WTC11 (cell line): ENCODE measurements around the gene TAS1R1. TPM values are rescaled to one million over a fixed set of nuclear protein-coding genes. Genes with fewer than 3 reads are reported as not detected.

Experiments used
- ATAC-seq: fragments of 200-7000 bp; cut with Tn5 transposase; 2 replicates; pipeline ENCODE4 v1.10.0; 2021; ENCODE audit warnings: mild to moderate bottlenecking, moderate library complexity
- CTCF ChIA-PET: fragments of 300-600 bp; sonication (Branson Sonifier 250); formaldehyde crosslinking; loops from one replicate; lab custom pipeline; 2021; ENCODE audit warnings: antibody characterized with exemption; lab: Charles Lee
- POLR2A ChIA-PET: fragments of 350-600 bp; sonication (Branson Sonifier 250); formaldehyde crosslinking; loops from one replicate; lab custom pipeline; 2021; ENCODE audit warnings: antibody characterized with exemption; lab: Charles Lee
- DNase-seq: peaks from one replicate; pipeline ENCODE4 v3.0.0; 2021; ENCODE audit warnings: low spot score
- H3K27ac Mint-ChIP-seq: 2 replicates; pipeline ENCODE4 v1.8.0; 2021; ENCODE audit warnings: mixed read lengths
- H3K27me3 Mint-ChIP-seq: 2 replicates; pipeline ENCODE4 v1.8.0; 2021; ENCODE audit warnings: low read depth, mild to moderate bottlenecking, moderate library complexity, mixed read lengths
- H3K36me3 Mint-ChIP-seq: 2 replicates; pipeline ENCODE4 v1.8.0; 2021; ENCODE audit warnings: mixed read lengths
- H3K4me1 Mint-ChIP-seq: 2 replicates; pipeline ENCODE4 v1.8.0; 2022; ENCODE audit warnings: mixed read lengths
- H3K4me3 Mint-ChIP-seq: 2 replicates; pipeline ENCODE4 v1.8.0; 2021; ENCODE audit warnings: mild to moderate bottlenecking, moderate library complexity, mixed read lengths
- H3K9me3 Mint-ChIP-seq: 2 replicates; pipeline ENCODE4 v1.8.0; 2021; ENCODE audit warnings: mixed read lengths
- AFF4 ChIP-seq: sonication (generic); formaldehyde crosslinking; IDR thresholded peaks from 2 replicates; pipeline ENCODE4 v1.8.1; 2023; ENCODE audit warnings: mild to moderate bottlenecking, missing genetic modification reagents, borderline replicate concordance
- CREB1 ChIP-seq: sonication (generic); formaldehyde crosslinking; IDR thresholded peaks from 2 replicates; pipeline ENCODE4 v1.8.0; 2023; ENCODE audit warnings: mild to moderate bottlenecking, missing genetic modification reagents
- ELF4 ChIP-seq: sonication (generic); formaldehyde crosslinking; IDR thresholded peaks from 2 replicates; pipeline ENCODE4 v1.8.1; 2022; ENCODE audit warnings: low read depth, mild to moderate bottlenecking, moderate library complexity, missing genetic modification reagents
- ETV6 ChIP-seq: sonication (generic); formaldehyde crosslinking; IDR thresholded peaks from 2 replicates; pipeline ENCODE4 v1.8.1; 2022; ENCODE audit warnings: mild to moderate bottlenecking, missing genetic modification reagents
- GABPB1 ChIP-seq: sonication (generic); formaldehyde crosslinking; IDR thresholded peaks from 2 replicates; pipeline ENCODE4 v1.8.1; 2023; ENCODE audit warnings: mild to moderate bottlenecking, missing genetic modification reagents
- GRHL2 ChIP-seq: fragments of 250-450 bp; sonication (Bioruptor Pico); IDR thresholded peaks from 2 replicates; pipeline ENCODE4 v1.8.0; 2022; ENCODE audit warnings: mild to moderate bottlenecking, moderate library complexity; ENCODE audit not compliant: insufficient replicate concordance, severe bottlenecking
- GTF2I ChIP-seq: fragments of 250-450 bp; sonication (Bioruptor Pico); conservative IDR thresholded peaks from 2 replicates; pipeline ENCODE4 v1.4.0; 2021; ENCODE audit warnings: mild to moderate bottlenecking
- HMGA2 ChIP-seq: fragments of 250-450 bp; sonication (Bioruptor Pico); IDR thresholded peaks from 2 replicates; pipeline ENCODE4 v1.4.0; 2021; ENCODE audit warnings: mild to moderate bottlenecking, moderate library complexity
- JAZF1 ChIP-seq: fragments of 250-450 bp; sonication (Bioruptor Pico); IDR thresholded peaks from 2 replicates; pipeline ENCODE4 v1.9.0; 2021; ENCODE audit warnings: moderate library complexity, mild to moderate bottlenecking, inconsistent platforms
- MYBL2 ChIP-seq: sonication (generic); formaldehyde crosslinking; IDR thresholded peaks from 2 replicates; pipeline ENCODE4 v1.8.1; 2023; ENCODE audit warnings: mild to moderate bottlenecking, moderate library complexity, missing genetic modification reagents
- NFATC4 ChIP-seq: fragments of 250-450 bp; sonication (Bioruptor Pico); IDR thresholded peaks from 2 replicates; pipeline ENCODE4 v1.9.0; 2021; ENCODE audit warnings: mild to moderate bottlenecking
- NFE2L1 ChIP-seq: sonication (generic); formaldehyde crosslinking; IDR thresholded peaks from 2 replicates; pipeline ENCODE4 v1.8.1; 2023; ENCODE audit warnings: missing genetic modification reagents
- OVOL2 ChIP-seq: fragments of 250-450 bp; sonication (Bioruptor Pico); IDR thresholded peaks from 2 replicates; pipeline ENCODE4 v1.9.0; 2021; ENCODE audit warnings: mild to moderate bottlenecking, borderline replicate concordance
- SMAD4 ChIP-seq: sonication (generic); formaldehyde crosslinking; IDR thresholded peaks from 2 replicates; pipeline ENCODE4 v1.8.0; 2022; ENCODE audit warnings: mild to moderate bottlenecking, missing genetic modification reagents
- TEAD1 ChIP-seq: sonication (generic); formaldehyde crosslinking; IDR thresholded peaks from 2 replicates; pipeline ENCODE4 v1.8.0; 2022; ENCODE audit warnings: mild to moderate bottlenecking, missing genetic modification reagents
- ZSCAN18 ChIP-seq: fragments of 250-450 bp; sonication (Bioruptor Pico); IDR thresholded peaks from 2 replicates; pipeline ENCODE4 v2.1.2; 2022; ENCODE audit warnings: mild to moderate bottlenecking, moderate library complexity
- total RNA-seq: library from RNA; stranded (reverse); gene quantifications from 3 replicates; pipeline ENCODE4 v1.2.3, GENCODE V29; 2021
- TF ChIP-seq, protein P1 (sequence below): sonication (generic); formaldehyde crosslinking; IDR thresholded peaks from 2 replicates; pipeline ENCODE4 v1.8.1; 2023; ENCODE audit warnings: mild to moderate bottlenecking, missing genetic modification reagents

TAS1R1 gene
- total RNA-seq, 1 experiment from 2014 or later = 0.11 TPM

DNA sequence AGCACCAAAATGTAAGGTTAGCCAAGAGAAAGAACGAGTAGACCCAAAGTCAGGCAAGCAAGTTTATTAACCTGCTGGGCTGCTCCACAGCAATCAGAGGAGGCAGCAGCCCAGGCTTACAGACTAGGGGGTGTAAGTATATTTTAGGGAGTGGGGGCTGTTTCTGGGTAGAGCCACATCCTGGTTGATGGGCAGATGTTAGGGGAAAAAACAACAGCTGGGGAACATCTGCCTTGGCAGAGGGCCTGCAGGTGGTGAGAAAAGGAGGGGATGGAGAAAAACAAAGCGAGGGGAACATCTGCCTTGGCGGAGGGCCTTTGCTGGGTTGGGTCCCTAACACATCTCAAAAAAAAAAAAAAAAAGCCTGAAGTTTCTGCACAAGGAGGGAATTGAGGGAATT lies 15.0 kb downstream of the TAS1R1 start:
- ATAC-seq (no peak), DNase-seq (no peak)
- H3K36me3 Mint-ChIP-seq = no peaks in the 10 kb centered on the region
- peaks cover 6% of the 10 kb centered on the region for H3K9me3 Mint-ChIP-seq
- no peak overlapping the region for H3K4me3 Mint-ChIP-seq
- peaks cover 31% of the 10 kb centered on the region for H3K27me3 Mint-ChIP-seq
- ChIA-PET POLR2A (no interaction called here), CTCF (no interaction called here)
- H3K27ac Mint-ChIP-seq = no peak overlapping the region
- TF ChIP-seq CREB1 (CRISPR knock-in tag) = no peak
- no peak for TF ChIP-seq NFE2L1 (CRISPR knock-in tag)
- TF ChIP-seq TEAD1 = no peak
- no peak for TF ChIP-seq JAZF1 (CRISPR knock-in tag)
- no peak for TF ChIP-seq GRHL2 (CRISPR knock-in tag)
- no peak for TF ChIP-seq ELF4 (CRISPR knock-in tag)
- TF ChIP-seq OVOL2 (CRISPR knock-in tag) = no peak
- TF ChIP-seq, protein P1, sequence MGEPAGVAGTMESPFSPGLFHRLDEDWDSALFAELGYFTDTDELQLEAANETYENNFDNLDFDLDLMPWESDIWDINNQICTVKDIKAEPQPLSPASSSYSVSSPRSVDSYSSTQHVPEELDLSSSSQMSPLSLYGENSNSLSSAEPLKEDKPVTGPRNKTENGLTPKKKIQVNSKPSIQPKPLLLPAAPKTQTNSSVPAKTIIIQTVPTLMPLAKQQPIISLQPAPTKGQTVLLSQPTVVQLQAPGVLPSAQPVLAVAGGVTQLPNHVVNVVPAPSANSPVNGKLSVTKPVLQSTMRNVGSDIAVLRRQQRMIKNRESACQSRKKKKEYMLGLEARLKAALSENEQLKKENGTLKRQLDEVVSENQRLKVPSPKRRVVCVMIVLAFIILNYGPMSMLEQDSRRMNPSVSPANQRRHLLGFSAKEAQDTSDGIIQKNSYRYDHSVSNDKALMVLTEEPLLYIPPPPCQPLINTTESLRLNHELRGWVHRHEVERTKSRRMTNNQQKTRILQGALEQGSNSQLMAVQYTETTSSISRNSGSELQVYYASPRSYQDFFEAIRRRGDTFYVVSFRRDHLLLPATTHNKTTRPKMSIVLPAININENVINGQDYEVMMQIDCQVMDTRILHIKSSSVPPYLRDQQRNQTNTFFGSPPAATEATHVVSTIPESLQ (CRISPR knock-in tag) = no peak
- no peak for TF ChIP-seq NFATC4
- H3K4me1 Mint-ChIP-seq = no peaks in the 10 kb centered on the region

GRCh38 chr1:6570987-6571386 lies 15.9 kb downstream of the TAS1R1 start:
- POLR2A ChIA-PET = no interaction called here
- CTCF ChIA-PET = interaction anchor here (0.5 kb wide), 1 partner anchor 61 kb away, joined by 3 read pairs; no protein-coding TSS in a partner anchor
- H3K9me3 Mint-ChIP-seq = peaks cover 6% of the 10 kb centered on the region
- no peak for TF ChIP-seq MYBL2 (CRISPR knock-in tag)
- TF ChIP-seq GTF2I (CRISPR knock-in tag) = no peak
- no peak for TF ChIP-seq AFF4 (CRISPR knock-in tag)
- no peak for TF ChIP-seq SMAD4
- no peak for TF ChIP-seq GABPB1 (CRISPR knock-in tag)
- TF ChIP-seq, protein P1 (CRISPR knock-in tag) = no peak
- no peak for TF ChIP-seq HMGA2 (CRISPR knock-in tag)
- TF ChIP-seq ZSCAN18 (CRISPR knock-in tag) = no peak
- TF ChIP-seq ETV6 (CRISPR knock-in tag) = no peak
- no peak for TF ChIP-seq GRHL2 (CRISPR knock-in tag)
- no peak overlapping the region for H3K27ac Mint-ChIP-seq
- H3K36me3 Mint-ChIP-seq = no peaks in the 10 kb centered on the region
- DNase-seq (no peak), ATAC-seq (no peak)
- no peak overlapping the region for H3K4me3 Mint-ChIP-seq
- H3K4me1 Mint-ChIP-seq = no peaks in the 10 kb centered on the region
- H3K27me3 Mint-ChIP-seq = peaks cover 31% of the 10 kb centered on the region
